GM21786 (cell line): ENCODE results near the gene RGS3.

Experiments used
- ATAC-seq: cut with Tn5 transposase; IDR thresholded peaks from one replicate; pipeline ENCODE4 v1.9.1; 2021; ENCODE audit not compliant: unreplicated experiment

The RGS3 gene

GRCh38 chr9:113582698-113583200 is 119.2 kb downstream of the RGS3 start:
- no peak for ATAC-seq

- no peak for ATAC-seq
These were observed 120.2 kb downstream of the RGS3 start for GRCh38 chr9:113583511-113584427.

- no peak for ATAC-seq
These were observed 121.0 kb downstream of the RGS3 start for GRCh38 chr9:113584428-113585084.

GRCh38 chr9:113585085-113585442 is 121.5 kb downstream of the RGS3 start:
- ATAC-seq = no peak

- no peak for ATAC-seq
These were observed 122.0 kb downstream of the RGS3 start for GRCh38 chr9:113585555-113585954.

- no peak for ATAC-seq
These were observed 124.0 kb downstream of the RGS3 start for GRCh38 chr9:113587471-113588031.

- no peak for ATAC-seq
These were observed 124.8 kb downstream of the RGS3 start for GRCh38 chr9:113588242-113588810.

- no peak for ATAC-seq
These were observed 125.4 kb downstream of the RGS3 start for GRCh38 chr9:113588936-113589335.

- no peak for ATAC-seq
These were observed 125.9 kb downstream of the RGS3 start for GRCh38 chr9:113589407-113589806.

- ATAC-seq = no peak
These were observed 126.4 kb downstream of the RGS3 start for GRCh38 chr9:113589890-113590289.

GRCh38 chr9:113590389-113590788 is 126.9 kb downstream of the RGS3 start:
- no peak for ATAC-seq

- ATAC-seq = peak; percentile 46
These were observed 127.7 kb downstream of the RGS3 start for GRCh38 chr9:113590991-113591898.

- no peak for ATAC-seq
These were observed 128.5 kb downstream of the RGS3 start for GRCh38 chr9:113591899-113592625.

- ATAC-seq = no peak
These were observed 129.5 kb downstream of the RGS3 start for GRCh38 chr9:113592876-113593575.

GRCh38 chr9:113593682-113594281 is 130.3 kb downstream of the RGS3 start:
- peak; percentile 75 for ATAC-seq

- no peak for ATAC-seq
These were observed 131.2 kb downstream of the RGS3 start for GRCh38 chr9:113594484-113595299.

- no peak for ATAC-seq
These were observed 133.2 kb downstream of the RGS3 start for GRCh38 chr9:113596616-113597320.
